HG02884 (cell line): ENCODE data around the gene PRRG2.

Source experiments
- ATAC-seq: cut with Tn5 transposase; IDR thresholded peaks from one replicate; pipeline ENCODE4 v1.9.1; 2021; ENCODE audit warnings: mild to moderate bottlenecking, moderate library complexity; ENCODE audit not compliant: unreplicated experiment

The PRRG2 gene

GRCh38 chr19:49585023-49585422 is 3.9 kb downstream of the PRRG2 start:
- no peak for ATAC-seq

DNA sequence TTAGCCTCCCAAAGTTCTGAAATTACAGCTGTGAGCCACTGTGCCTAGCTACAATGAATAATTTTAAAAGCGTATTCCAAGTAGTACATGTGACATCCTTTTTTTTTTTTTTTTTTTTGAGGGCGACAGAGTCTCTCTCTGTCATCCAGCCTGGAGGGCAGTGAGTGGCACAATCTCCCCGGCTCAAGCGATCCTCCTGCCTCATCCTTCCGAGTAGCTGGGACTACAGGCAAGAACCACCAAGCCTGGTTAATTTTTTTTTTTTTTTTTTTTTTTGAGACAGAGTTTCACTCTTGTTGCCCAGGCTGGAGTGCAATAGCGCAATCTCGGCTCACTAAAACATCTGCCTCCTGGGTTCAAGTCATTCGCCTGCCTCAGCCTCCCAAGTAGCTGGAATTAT is 6.1 kb downstream of the PRRG2 start:
- no peak for ATAC-seq

DNA sequence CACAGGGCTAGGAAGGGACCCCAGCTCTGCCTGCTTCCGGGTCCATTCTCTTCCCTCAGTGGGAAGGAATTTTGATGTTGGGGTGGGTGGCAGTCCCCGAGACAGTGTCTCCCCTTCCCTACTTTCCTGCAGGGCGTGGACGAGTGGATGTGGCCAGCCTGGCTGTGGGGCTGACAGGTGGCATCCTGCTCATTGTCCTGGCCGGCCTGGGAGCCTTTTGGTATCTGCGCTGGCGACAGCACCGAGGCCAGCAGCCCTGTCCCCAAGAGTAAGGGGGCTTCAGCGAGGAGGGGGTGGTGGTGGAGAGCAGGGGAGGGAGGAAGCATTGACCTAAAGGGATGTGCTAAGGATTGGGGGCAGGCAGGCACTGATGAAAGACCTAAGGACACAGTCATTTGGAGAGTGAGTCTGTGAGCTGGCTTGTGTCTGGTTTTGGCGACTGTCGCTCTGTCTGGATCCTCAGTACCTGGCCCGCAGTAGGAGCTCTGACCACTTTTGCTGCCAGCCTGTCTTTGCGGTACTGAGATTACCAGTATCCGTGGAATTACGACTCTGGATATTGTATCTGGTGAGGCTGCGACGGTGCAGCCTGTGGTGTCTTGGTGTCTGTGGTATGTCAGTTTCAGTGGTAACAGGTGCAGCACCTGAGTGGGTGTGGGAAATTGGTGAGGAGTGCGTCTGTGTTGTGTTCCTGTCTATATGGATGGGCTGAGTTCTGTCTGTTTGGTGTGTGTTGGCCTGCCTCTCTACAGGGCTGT is 7.4 kb downstream of the PRRG2 start:
- ATAC-seq = no peak

- ATAC-seq = no peak
Observed at GRCh38 chr19:49589502-49589905, 8.4 kb downstream of the PRRG2 start.

DNA sequence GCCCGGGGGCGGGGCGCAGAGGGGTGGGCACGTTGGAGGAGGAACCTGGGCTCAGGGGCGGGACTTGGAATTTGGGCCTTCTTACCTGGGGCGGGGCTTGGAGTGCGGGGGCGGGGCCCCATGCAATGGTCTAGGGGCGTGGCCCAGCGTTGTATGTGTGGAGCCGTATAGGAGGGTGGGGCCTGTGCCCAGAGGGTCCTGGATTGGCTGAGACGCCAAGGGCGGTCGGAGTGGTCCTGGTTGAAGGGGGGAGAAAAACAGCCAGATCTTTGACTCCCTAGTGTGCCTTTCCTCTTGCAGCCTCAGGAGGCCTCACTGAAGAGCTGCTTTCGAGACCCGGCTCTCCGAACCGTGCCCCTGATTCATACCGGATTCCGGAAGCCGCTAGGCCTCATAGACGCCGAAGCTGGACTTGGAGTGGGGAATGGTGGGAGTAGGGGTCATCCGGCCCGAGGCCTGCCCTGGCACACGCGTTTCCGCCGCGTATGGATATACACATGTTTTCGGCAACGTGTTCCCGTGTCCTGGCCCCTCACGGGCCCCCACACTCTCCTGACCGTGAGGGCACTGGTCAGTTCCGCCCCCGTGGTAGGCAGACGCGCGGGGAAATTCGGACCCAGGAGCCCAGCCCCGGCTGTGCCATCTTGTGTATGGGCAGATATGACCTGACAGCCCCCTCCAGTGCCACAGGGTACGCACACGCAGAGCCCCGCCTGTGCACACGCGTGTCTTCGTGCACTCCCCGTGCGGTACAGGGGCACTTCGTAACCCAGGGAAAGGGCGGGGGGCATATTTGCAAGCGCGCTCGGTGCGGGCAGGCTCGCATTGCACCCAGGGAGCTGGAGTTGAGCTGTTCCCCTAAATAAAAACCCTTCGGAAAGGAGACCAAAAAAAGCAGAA is 9.2 kb downstream of the PRRG2 start:
- peak; percentile 46 for ATAC-seq

GRCh38 chr19:49590971-49591730 is 10.0 kb downstream of the PRRG2 start, which contains the start of gene PRR12:
TSS of gene PRR12 (plus strand) at chr19:49591182. CDS start at chr19:49591655, 473 bp downstream.
- no peak for ATAC-seq

DNA sequence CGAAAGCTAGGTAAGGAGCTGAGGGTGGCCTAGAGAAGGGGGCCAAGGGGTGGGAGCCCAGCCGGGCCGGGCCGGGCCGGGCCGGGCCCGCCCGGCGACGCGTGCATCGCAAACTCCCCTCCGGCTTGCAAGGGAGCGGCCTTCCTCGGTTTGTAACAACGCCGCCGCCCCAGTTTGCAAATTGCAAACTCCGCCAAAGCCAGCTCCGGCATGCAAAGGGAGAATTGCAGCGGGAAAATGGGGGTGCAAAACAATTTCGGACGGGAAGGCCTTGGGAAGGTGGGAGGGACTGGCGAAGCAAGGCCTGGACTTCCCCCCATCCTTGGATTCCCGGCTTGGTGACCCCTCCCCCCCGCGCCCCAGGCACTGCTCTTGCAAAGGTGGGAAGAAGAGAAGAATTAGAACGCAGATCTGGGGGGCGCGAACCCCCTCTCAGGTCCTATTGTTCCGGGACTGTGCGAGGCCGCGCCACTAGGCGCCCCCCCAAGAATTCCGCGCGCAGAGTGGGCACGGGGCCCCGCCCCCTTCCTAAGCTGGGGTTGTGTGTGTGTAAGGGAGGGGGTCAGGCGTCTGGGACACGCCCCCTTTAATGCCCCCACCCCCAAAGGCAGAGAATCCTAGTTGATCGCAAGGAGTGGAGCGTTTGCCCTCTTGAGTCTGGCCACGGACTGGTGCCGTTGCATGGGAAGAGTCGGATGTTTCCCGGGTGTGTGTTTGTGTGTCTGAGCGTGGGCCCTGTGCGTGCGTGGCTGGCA is 10.8 kb downstream of the PRRG2 start:
- ATAC-seq = no peak

DNA sequence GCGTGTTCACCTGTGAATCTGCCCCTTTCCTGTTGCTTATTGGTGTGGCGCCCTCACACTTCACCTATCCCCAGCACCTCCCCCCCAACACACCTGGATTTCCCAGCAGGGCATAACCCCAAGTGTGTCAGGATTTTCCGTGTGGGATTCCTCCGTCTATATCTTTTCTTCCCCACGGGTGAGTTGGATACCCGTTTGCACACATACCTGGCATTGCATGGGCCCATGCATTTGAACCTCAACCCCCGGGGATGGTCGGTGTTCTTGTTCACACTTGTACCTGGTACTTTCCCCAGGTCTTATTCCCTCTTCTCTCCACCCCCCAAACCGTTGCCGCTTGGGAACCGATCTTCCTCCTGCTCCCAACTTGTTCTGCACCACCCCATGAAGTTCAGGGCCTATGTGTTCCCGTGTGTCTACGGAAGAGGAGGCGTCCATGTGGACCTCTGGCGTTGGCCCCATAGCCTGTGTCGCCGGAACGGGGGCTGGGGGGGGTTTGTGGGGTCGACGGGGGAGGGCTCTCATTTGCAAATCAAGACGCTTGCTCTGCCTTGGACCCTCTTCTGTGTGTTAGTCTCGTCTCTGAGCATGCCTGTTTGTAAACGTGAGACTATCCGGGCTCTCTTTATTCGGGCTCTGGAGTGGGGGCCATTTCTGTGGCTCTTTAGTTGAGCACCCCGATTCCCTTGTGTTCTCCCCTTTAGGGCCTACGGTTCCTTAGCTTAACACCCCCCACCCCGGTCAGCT is 11.5 kb downstream of the PRRG2 start:
- ATAC-seq = no peak

GRCh38 chr19:49593233-49594113 is 12.4 kb downstream of the PRRG2 start:
- ATAC-seq = no peak

- ATAC-seq = no peak
Observed at GRCh38 chr19:49594157-49594992, 13.3 kb downstream of the PRRG2 start.

DNA sequence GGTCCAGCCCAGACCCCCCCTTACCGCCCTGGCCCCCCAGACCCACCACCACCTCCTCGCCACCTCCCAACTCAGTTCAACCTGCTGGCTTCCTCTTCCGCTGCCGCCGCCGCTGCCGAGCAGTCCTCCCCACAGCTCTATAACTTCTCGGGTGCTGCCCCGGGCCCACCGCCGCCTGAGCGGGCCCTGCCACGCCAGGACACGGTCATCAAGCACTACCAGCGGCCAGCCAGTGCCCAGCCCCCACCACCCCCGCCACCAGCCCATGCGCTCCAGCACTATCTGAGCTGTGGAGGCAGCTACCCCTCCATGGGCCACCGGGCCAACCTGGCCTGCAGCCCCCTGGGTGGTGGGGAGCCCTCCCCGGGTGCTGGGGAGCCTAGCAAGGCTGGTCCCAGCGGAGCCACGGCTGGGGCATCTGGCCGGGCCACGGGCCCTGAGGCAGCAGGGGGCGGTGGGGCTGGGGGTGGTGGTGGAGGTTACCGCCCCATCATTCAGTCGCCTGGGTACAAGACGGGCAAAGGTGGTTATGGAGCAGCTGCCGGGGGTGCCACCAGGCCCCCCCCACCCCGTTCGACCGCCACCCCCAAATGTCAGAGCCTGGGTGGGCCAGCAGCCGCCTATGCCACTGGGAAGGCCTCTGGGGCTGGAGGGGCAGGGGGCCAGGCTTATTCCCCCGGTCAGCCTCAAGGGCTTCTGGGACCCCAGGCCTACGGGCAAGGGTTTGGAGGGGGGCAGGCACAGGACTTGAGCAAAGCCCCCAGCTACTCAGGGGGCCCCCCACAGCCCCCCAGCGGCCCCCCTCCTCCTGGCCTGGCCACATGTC is 14.1 kb downstream of the PRRG2 start:
- ATAC-seq = no peak

- ATAC-seq = no peak
Observed at GRCh38 chr19:49595819-49596404, 14.8 kb downstream of the PRRG2 start.

- no peak for ATAC-seq
Observed at GRCh38 chr19:49596407-49596806, 15.3 kb downstream of the PRRG2 start.

DNA sequence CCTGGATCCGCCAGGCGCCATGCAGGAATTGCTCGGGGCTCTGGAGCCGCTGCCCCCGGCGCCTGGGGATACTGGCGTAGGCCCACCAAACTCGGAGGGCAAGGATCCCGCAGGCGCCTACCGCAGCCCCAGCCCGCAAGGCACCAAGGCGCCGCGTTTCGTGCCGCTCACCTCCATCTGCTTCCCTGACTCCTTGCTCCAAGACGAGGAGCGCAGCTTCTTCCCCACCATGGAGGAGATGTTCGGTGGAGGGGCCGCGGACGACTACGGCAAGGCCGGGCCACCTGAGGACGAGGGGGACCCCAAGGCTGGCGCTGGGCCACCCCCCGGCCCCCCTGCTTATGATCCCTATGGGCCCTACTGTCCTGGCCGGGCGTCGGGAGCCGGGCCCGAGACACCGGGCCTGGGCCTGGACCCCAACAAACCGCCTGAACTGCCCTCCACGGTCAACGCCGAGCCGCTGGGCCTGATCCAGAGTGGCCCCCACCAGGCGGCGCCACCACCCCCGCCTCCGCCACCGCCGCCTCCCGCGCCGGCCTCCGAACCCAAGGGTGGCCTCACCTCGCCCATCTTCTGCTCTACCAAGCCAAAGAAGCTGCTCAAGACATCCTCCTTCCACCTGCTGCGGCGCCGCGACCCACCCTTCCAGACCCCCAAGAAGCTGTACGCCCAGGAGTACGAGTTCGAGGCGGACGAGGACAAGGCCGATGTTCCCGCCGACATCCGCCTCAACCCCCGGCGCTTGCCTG is 16.0 kb downstream of the PRRG2 start:
- no peak for ATAC-seq

DNA sequence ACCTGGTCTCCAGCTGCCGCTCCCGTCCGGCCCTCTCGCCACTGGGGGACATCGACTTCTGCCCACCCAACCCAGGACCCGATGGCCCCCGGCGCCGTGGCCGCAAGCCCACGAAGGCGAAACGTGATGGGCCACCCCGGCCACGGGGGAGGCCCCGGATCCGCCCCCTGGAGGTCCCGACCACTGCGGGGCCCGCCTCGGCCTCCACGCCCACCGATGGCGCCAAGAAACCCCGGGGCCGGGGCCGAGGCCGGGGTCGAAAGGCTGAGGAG is 16.5 kb downstream of the PRRG2 start:
- no peak for ATAC-seq
